MM.1S (cell line): Measurements from ENCODE around the gene TMCO4.

ENCODE experiments used
- DNase-seq: peaks from one replicate; pipeline ENCODE4 v3.0.0-alpha.2; 2015
- H2AFZ ChIP-seq: fragments of 300-600 bp; sonication (generic); 2 replicates; pipeline ENCODE4 v1.6.0; 2016; ENCODE audit warnings: antibody characterized with exemption, low read length
- H3F3A ChIP-seq: fragments of 300-600 bp; sonication (generic); 2 replicates; pipeline ENCODE4 v1.6.1; 2016; ENCODE audit warnings: mild to moderate bottlenecking, antibody characterized with exemption, low read length, moderate library complexity, mixed read lengths; ENCODE audit not compliant: insufficient read depth
- H3K27ac ChIP-seq: fragments of 300-600 bp; sonication (generic); 2 replicates; pipeline ENCODE4 v1.5.1; 2016; ENCODE audit warnings: mild to moderate bottlenecking, low read length
- H3K27me3 ChIP-seq: fragments of 300-600 bp; sonication (generic); replicated peaks from 2 replicates; pipeline ENCODE4 v1.6.0; 2016; ENCODE audit warnings: low read length; ENCODE audit not compliant: insufficient read depth
- H3K36me3 ChIP-seq: fragments of 300-600 bp; sonication (generic); replicated peaks from 2 replicates; pipeline ENCODE4 v1.6.1; 2016; ENCODE audit warnings: mild to moderate bottlenecking, low read length, mixed read lengths; ENCODE audit not compliant: insufficient read depth
- H3K4me1 ChIP-seq: fragments of 300-600 bp; sonication (generic); 2 replicates; pipeline ENCODE4 v1.6.1; 2016; ENCODE audit warnings: low read length, mixed read lengths
- H3K4me2 ChIP-seq: fragments of 300-600 bp; sonication (generic); 2 replicates; pipeline ENCODE4 v1.6.0; 2016; ENCODE audit warnings: low read depth, low read length
- H3K4me3 ChIP-seq: fragments of 300-600 bp; sonication (generic); 2 replicates; pipeline ENCODE4 v1.5.1; 2016; ENCODE audit warnings: low read length, mixed read lengths
- H3K79me2 ChIP-seq: fragments of 300-600 bp; sonication (generic); 2 replicates; pipeline ENCODE4 v1.6.1; 2016; ENCODE audit warnings: mixed run types, low read length, mixed read lengths
- H3K9ac ChIP-seq: fragments of 300-600 bp; sonication (generic); 2 replicates; pipeline ENCODE4 v1.6.1; 2016; ENCODE audit warnings: low read length, mixed read lengths
- H3K9me2 ChIP-seq: fragments of 300-600 bp; sonication (generic); replicated peaks from 2 replicates; pipeline ENCODE4 v1.6.1; 2016; ENCODE audit warnings: mild to moderate bottlenecking, low read length, mixed read lengths; ENCODE audit not compliant: insufficient read depth
- H3K9me3 ChIP-seq: fragments of 300-600 bp; sonication (generic); replicated peaks from 2 replicates; pipeline ENCODE4 v1.6.1; 2016; ENCODE audit warnings: mild to moderate bottlenecking, low read length, mixed read lengths; ENCODE audit not compliant: insufficient read depth
- H4K20me1 ChIP-seq: fragments of 300-600 bp; sonication (generic); 2 replicates; pipeline ENCODE4 v1.6.1; 2016; ENCODE audit warnings: mild to moderate bottlenecking, low read length, moderate library complexity, mixed read lengths; ENCODE audit not compliant: insufficient read depth
- EZH2 ChIP-seq: fragments of 300-600 bp; sonication (generic); optimal IDR thresholded peaks from 2 replicates; pipeline ENCODE3; 2017; ENCODE audit warnings: low read depth, mild to moderate bottlenecking, antibody characterized with exemption, low read length, mixed read lengths
- EZH2phosphoT487 ChIP-seq: fragments of 300-600 bp; sonication (generic); IDR thresholded peaks from 2 replicates; pipeline ENCODE4 v1.6.1; 2018; ENCODE audit warnings: antibody characterized with exemption, low read length
- TF ChIP-seq, protein P1 (sequence below): fragments of 300-600 bp; sonication (generic); IDR thresholded peaks from 2 replicates; pipeline ENCODE4 v1.5.1; 2016; ENCODE audit warnings: antibody characterized with exemption, low read length, mixed read lengths

The TMCO4 gene

DNA sequence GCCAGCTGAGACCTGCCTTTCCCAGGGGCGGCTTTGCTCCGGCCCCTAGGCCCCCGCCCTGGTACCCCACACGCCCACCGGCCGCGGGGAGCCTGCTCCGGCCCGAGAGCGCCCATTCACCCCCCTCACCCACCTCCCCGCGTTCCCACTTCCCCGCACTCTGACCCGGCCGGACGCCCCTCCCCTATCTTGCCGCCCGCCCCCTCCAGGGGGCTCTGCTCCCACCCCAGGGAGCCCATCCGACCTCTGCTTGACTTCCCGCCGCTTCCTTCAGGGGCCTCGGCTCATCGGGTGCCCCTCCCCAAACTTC, 134.6 kb downstream of the TMCO4 start:
- TF ChIP-seq EZH2phosphoT487, result no peak
- TF ChIP-seq, protein P1, sequence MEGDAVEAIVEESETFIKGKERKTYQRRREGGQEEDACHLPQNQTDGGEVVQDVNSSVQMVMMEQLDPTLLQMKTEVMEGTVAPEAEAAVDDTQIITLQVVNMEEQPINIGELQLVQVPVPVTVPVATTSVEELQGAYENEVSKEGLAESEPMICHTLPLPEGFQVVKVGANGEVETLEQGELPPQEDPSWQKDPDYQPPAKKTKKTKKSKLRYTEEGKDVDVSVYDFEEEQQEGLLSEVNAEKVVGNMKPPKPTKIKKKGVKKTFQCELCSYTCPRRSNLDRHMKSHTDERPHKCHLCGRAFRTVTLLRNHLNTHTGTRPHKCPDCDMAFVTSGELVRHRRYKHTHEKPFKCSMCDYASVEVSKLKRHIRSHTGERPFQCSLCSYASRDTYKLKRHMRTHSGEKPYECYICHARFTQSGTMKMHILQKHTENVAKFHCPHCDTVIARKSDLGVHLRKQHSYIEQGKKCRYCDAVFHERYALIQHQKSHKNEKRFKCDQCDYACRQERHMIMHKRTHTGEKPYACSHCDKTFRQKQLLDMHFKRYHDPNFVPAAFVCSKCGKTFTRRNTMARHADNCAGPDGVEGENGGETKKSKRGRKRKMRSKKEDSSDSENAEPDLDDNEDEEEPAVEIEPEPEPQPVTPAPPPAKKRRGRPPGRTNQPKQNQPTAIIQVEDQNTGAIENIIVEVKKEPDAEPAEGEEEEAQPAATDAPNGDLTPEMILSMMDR, result no peak
- TF ChIP-seq EZH2, result no peak
- Histone ChIP-seq H3K4me1 (no peaks in the 10 kb centered on the region), H4K20me1 (no peaks in the 10 kb centered on the region), H3K27ac (no peak overlapping the region), H3K36me3 (no peaks in the 10 kb centered on the region), H3K9ac (no peak overlapping the region), H3K9me2 (no peaks in the 10 kb centered on the region), H3K4me2 (no peak overlapping the region), H2AFZ (no peak overlapping the region), H3K27me3 (peaks cover 83% of the 10 kb centered on the region), H3K9me3 (no peaks in the 10 kb centered on the region), H3F3A (no peaks in the 10 kb centered on the region), H3K4me3 (no peak overlapping the region), H3K79me2 (no peaks in the 10 kb centered on the region)
- no peak for DNase-seq

DNA sequence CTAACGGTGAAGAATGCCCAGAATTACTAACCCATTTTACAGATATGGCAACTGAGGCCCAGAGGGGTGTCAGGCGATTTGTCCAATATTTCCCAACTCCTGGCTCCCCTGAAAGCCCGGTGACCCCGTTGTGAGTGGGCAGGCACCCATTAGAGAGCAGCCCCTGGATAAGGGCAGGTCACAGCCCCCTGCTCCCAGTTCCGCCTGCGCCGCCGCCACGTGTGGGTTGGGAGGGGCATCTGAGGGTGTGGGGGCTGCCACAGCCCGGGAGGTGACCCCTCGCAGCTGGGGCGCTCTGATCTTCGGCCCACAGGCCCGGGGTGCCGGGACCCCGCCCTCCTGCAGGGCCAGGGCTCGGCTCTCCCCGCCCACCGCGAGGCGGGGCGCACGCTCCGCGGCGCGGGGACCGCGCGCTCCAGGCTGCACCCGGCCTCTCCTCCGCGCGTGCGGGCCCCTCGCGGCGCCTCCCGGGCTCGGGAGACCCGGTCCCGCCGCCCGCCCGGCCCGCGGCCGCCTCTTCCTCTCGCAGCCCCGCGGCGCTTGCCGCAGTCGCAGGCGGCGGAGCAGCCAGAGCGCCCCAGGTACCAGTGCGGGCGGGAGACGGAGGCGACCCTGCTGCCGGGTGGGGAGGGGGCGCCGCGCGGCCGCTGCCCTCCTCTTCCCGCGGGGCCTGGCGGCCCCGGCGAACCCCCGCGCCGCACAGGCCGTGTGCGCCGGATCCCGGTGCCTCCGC, 135.1 kb downstream of the TMCO4 start, which contains the start of gene HTR6:
Gene HTR6, plus strand, starts transcription at position 423 of the 733 bp plus-strand sequence. CDS start 879 bp downstream, outside the sequence.
- H3K79me2 ChIP-seq, result no peaks in the 10 kb centered on the region
- no peaks in the 10 kb centered on the region; the same call in 1 of the 2 replicates for H3K4me1 ChIP-seq
- H3K27me3 ChIP-seq, result peaks cover 79% of the 10 kb centered on the region
- H3K9me2 ChIP-seq, result no peaks in the 10 kb centered on the region
- no peak within 1 kb of the TSS for H3K9ac ChIP-seq
- no peak within 1 kb of the TSS for H3K4me2 ChIP-seq
- H3K4me3 ChIP-seq, result no peak within 1 kb of the TSS
- H3F3A ChIP-seq, result no peaks in the 10 kb centered on the region
- H3K36me3 ChIP-seq, result no peaks in the 10 kb centered on the region
- TF ChIP-seq EZH2phosphoT487 (no peak), EZH2 (no peak)
- TF ChIP-seq, protein P1, result no peak
- no peak for DNase-seq
- no peaks in the 10 kb centered on the region for H3K9me3 ChIP-seq
- no peaks in the 10 kb centered on the region for H4K20me1 ChIP-seq
- H3K27ac ChIP-seq, result no peak within 1 kb of the TSS
- H2AFZ ChIP-seq, result no peak within 1 kb of the TSS

DNA sequence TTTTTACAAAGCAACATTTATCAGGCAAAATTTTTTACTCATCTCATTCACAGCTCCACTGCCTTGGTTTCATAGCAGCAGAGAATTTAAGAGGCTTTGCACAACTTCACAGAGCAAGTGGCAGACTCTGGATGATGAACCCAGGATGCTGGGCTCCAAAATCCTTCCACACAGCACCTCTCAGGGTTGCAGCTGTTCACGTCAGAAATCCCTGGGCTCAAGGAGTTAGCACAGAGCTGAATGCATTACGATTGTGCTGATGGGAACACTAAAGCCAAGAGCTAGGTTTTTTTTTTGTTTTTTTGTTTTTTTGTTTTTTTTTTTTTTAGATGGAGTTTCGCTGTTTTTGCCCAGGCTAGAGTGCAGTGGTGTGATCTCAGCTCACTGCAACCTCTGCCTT, 137.4 kb downstream of the TMCO4 start:
- H3K4me3 ChIP-seq, result no peak overlapping the region
- H3K9ac ChIP-seq, result no peak overlapping the region
- no peaks in the 10 kb centered on the region for H4K20me1 ChIP-seq
- H3K27ac ChIP-seq, result no peak overlapping the region
- H3K9me3 ChIP-seq, result no peaks in the 10 kb centered on the region
- TF ChIP-seq EZH2phosphoT487 (no peak), EZH2 (no peak)
- TF ChIP-seq, protein P1, result no peak
- no peaks in the 10 kb centered on the region for H3K79me2 ChIP-seq
- H2AFZ ChIP-seq, result no peak overlapping the region
- no peaks in the 10 kb centered on the region; the same call in 1 of the 2 replicates for H3K4me1 ChIP-seq
- H3F3A ChIP-seq, result no peaks in the 10 kb centered on the region
- DNase-seq, result no peak
- no peaks in the 10 kb centered on the region for H3K9me2 ChIP-seq
- no peak overlapping the region for H3K4me2 ChIP-seq
- H3K27me3 ChIP-seq, result peaks cover 57% of the 10 kb centered on the region
- no peaks in the 10 kb centered on the region for H3K36me3 ChIP-seq
